Subcutaneous abdominal adipose tissue (tissue), 5 donors: Measurements from ENCODE around the gene RUNDC1.

Source experiments
- H3K27ac ChIP-seq: one replicate; pipeline ENCODE4 v1.7.0; 2013; ENCODE audit warnings: low read depth, mild to moderate bottlenecking, inconsistent platforms, low read length, moderate library complexity
- H3K27me3 ChIP-seq, 5 donors: one replicate each; pipeline ENCODE4 v1.7.0; 2013; ENCODE audit warnings: low read length in 5 of 5, inconsistent platforms in 1 of 5; ENCODE audit not compliant: control insufficient read depth in 5 of 5, insufficient read depth in 4 of 5
- H3K36me3 ChIP-seq, 5 donors: one replicate each; pipeline ENCODE4 v1.7.0; 2013; ENCODE audit warnings: low read length in 5 of 5; ENCODE audit not compliant: control insufficient read depth in 5 of 5, insufficient read depth in 5 of 5
- H3K4me1 ChIP-seq, 5 donors: one replicate each; pipeline ENCODE4 v1.7.0; 2013; ENCODE audit warnings: low read length in 5 of 5, mild to moderate bottlenecking in 3 of 5, moderate library complexity in 1 of 5; ENCODE audit not compliant: control insufficient read depth in 5 of 5, insufficient read depth in 5 of 5
- H3K4me3 ChIP-seq, 5 donors: one replicate each; pipeline ENCODE4 v1.7.0; 2013; ENCODE audit warnings: low read length in 5 of 5, low read depth in 1 of 5
- H3K9ac ChIP-seq, 5 donors: one replicate each; pipeline ENCODE4 v1.7.0; 2013; ENCODE audit warnings: low read length in 5 of 5, mild to moderate bottlenecking in 4 of 5, moderate library complexity in 3 of 5
- H3K9me3 ChIP-seq, 5 donors: one replicate each; pipeline ENCODE4 v1.7.0; 2013; ENCODE audit warnings: low read length in 5 of 5; ENCODE audit not compliant: control insufficient read depth in 5 of 5
- donor health status: healthy.
- donor health status: healthy.
- donor health status: healthy.
- donor health status: healthy.
- donor health status: healthy.

RUNDC1 gene

DNA sequence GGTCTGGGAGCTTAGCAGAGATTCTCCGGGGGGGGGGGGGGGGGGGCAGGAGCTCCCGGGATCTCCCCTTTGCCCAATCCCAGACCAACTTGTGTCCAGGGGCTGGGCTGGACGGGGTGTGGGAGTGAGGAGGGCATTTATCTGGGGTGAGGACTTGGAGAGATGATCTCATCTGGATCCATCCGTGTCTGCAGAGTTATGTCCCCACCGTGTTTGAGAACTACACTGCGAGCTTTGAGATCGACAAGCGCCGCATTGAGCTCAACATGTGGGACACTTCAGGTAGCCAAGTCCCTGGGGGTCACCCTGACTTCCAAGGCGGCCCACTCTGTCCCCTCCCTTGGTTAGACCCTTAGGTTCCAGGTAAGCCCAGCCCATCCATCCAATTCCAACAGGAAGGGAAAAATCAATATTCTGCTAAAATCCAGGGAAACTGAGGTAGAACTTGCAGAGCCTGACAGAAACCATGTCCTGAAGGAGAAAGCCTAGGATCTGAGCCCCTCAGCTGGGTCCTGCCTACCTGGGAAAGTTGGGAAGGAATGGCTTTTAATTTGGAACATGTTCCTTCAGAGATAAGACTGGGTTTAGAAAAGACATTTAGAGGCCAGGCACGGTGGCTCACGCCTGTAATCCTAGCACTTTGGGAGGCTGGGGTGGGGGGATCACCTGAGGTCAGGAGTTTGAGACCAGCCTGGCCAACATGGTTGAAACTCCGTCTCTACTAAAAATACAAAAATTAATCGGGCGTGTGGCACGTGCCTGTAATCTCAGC lies 45.6 kb downstream of the RUNDC1 start:
- Histone ChIP-seq H3K27ac (no peak overlapping the region), H3K9me3 (no peaks in the 10 kb centered on the region), H3K27me3 (no peaks in the 10 kb centered on the region), H3K4me3 (no peak overlapping the region), H3K4me1 (peaks cover 0 to 36% (median 27%) of the 10 kb centered on the region in 5 donors), H3K36me3 (no peaks in the 10 kb centered on the region), H3K9ac (no peak overlapping the region)

DNA sequence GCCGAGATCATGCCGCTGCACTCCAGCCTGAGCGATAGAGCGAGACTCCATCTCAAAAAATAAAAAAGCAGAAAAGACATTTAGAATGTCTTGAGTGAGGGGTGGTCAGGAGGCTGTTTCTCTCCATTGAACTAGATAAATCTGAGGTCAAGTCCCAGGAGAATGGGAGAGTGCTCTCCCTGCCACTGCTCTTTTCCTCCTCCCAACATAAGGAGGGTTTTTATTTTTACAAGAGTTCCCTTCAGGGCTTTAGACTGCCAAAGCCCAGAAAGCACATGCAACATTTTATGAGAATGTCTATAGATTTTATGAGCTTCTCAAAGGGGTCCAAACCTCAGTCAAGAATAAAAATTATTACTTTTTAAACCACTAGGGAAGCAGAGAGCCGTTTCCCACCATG lies 46.2 kb downstream of the RUNDC1 start:
- Histone ChIP-seq H3K36me3 (no peaks in the 10 kb centered on the region), H3K9ac (no peak overlapping the region), H3K27me3 (no peaks in the 10 kb centered on the region), H3K9me3 (no peaks in the 10 kb centered on the region), H3K4me3 (no peak overlapping the region), H3K4me1 (peaks cover 0 to 31% (median 25%) of the 10 kb centered on the region in 5 donors), H3K27ac (no peak overlapping the region)

DNA sequence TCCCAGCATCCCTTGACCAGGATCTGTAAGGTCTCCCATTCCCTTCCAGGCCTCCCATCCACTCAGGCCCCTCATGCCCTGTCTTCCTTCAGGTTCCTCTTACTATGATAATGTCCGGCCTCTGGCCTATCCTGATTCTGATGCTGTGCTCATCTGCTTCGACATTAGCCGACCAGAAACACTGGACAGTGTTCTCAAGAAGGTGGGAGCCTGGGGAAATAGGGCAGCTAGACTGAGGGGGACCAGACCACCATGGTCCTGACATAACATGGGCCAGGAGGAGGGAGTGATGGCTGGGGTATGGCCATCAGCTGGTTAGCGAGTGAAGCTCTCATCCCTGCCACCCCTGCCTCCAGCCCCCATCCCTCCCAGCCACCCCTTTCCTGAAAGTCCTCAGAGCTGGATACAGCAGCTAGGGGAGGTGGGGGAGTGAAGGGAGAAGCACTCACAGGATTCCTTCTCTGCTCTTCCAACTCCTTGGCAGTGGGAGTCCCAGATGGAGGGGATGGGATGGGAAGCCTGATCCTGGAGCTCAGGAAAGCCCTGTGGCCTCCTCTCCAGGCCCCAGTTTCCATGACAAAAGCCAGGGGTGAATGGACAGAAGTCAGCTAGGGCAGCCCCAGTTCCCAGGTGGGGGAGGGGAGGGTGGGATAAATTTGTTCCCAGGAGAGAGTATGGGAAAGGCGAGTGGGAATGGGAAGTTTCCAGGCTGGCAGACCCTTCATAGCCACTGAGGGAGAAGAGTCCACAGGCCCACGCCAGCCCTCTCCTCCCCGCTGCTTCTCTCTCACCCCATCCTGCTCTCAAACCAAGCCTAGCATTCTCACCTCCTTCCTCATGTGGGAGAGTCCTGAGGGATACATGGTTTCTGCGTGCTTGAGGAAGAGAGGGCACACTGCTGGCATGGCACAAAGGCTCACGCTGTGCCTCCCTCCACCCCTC lies 47.0 kb downstream of the RUNDC1 start:
- Histone ChIP-seq H3K27me3 (no peaks in the 10 kb centered on the region), H3K9ac (no peak overlapping the region), H3K36me3 (no peaks in the 10 kb centered on the region), H3K27ac (no peak overlapping the region), H3K9me3 (no peaks in the 10 kb centered on the region), H3K4me1 (peaks cover 0 to 30% (median 24%) of the 10 kb centered on the region in 5 donors), H3K4me3 (no peak overlapping the region)

DNA sequence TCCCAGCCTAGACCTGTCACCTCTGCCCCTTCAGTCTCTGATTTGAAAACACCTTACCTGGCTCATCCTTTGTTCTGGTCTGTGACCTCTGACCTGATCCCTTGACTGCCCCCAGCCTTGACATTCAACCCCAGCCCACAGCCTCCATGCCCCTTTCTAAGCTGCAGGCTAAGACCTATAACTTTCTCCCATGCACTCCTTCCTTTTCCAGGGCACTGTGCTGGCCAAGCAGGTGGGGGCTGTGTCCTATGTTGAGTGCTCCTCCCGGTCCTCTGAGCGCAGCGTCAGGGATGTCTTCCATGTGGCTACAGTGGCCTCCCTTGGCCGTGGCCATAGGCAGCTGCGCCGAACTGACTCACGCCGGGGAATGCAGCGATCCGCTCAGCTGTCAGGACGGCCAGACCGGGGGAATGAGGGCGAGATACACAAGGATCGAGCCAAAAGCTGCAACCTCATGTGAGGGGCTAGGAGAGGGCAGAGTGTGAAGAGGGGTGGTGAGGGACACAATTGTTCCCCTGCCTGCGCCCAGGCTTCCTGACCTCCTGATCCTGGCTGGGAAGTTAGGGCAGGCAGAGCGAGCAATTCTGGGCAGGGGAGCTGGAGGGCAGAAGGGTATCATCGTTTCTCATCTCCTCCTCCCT lies 48.0 kb downstream of the RUNDC1 start:
- no peaks in the 10 kb centered on the region for H3K36me3 ChIP-seq
- H3K9ac ChIP-seq: no peak overlapping the region
- H3K9me3 ChIP-seq: no peaks in the 10 kb centered on the region
- H3K27ac ChIP-seq: no peak overlapping the region
- no peaks in the 10 kb centered on the region for H3K27me3 ChIP-seq
- H3K4me3 ChIP-seq: no peak overlapping the region
- H3K4me1 ChIP-seq: peaks cover 0 to 26% (median 20%) of the 10 kb centered on the region in 5 donors

DNA sequence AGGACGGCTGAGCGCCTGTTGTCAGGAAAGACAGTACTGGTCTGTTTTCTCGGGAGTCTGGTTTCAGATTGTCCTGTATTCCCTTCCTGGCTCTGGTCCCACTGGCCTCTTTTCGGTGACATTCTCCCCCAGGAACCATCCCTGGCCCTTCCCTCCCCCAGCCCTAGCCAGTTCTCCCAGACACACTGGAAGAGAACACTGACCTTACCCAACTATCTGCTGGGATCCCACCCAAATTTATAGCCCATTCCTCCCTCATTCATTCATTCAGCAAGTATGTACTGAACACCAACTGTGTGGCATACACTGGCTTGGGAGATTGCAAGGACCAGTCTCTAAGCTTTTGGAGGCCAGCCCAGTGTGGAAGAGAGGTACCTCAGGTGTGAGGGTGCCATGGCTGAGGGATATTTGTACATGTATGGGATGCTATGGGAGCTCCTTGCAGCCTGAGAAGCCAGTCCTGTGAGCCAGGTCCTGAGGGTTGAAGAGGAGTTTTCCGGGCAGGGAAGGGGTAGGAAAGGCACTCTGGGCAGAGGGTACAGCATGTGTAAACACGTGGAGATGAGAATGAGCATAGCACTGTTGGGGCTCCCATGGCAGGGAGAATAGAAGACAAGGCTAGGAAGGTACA lies 49.9 kb downstream of the RUNDC1 start:
- Histone ChIP-seq H3K4me3 (no peak overlapping the region), H3K27me3 (no peaks in the 10 kb centered on the region), H3K4me1 (peaks cover 0 to 16% (median 9%) of the 10 kb centered on the region in 5 donors), H3K9ac (no peak overlapping the region), H3K27ac (no peak overlapping the region), H3K36me3 (no peaks in the 10 kb centered on the region), H3K9me3 (no peaks in the 10 kb centered on the region)

DNA sequence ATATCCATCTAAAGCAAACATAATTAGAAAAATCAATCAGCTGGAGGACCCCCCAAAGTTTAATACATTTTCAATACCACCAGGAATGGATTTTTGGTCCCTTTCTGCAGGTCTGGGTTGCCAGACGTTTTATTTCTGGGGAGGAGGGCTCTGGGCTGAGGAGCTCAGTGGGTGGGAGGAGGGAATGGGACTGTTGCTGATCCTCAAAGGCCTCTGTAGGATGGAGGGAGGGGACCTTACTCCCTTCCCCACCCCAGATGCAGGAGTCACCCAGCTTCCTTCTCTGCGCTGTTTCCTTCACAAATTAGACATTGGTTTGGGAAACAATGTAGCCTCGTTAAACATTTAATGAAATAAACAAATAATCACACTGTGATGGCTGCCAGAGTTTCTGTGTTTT lies 51.3 kb downstream of the RUNDC1 start:
- Histone ChIP-seq H3K27ac (no peak overlapping the region), H3K36me3 (no peaks in the 10 kb centered on the region), H3K9me3 (no peaks in the 10 kb centered on the region), H3K4me3 (no peak overlapping the region), H3K9ac (no peak overlapping the region), H3K27me3 (no peaks in the 10 kb centered on the region), H3K4me1 (peaks cover 0 to 13% (median 8%) of the 10 kb centered on the region in 5 donors)

DNA sequence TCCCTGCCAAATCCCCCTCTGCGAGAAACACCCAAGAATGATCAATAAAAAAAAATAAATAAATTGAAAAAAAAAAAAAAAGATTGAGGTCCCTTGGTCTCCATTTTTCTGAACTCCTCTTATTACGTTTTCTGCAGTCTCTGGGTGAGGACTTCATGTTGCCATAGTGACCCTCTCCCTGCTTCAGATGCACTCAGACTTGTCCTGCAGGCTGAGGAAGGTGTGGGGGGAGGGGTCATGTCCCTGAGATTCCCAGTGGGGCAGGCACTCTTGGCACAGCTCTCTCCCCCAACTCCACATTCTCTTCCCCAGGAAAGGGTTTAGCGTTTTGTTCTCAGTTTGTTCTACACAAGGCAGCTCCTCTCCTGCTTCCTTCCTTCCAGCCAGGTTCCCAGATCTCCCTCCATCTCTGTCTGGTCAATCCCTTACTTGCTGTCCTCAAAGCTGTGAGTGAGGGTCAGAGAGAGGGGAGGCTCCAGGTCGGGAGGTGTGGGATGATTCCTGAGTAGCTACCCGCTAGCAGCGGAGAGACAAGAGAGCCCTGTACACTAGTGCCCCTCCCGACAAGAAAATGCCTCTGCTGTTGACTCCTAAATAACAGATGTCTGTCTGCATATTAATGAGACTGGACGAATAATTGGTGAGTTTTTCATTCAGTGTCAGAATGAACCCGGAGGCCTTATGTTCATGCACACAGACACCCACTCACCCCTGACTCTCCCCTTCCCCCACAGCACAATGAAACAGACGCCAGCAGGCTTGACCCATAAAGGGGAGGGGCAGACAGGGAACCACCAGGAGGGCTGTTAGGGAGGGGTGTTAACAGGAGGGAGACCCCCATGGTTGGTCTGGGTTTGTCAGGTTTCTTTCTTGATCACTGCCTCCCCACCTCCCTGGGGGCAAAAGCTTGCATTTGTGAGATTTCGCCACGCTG lies 53.9 kb downstream of the RUNDC1 start:
- Histone ChIP-seq H3K27ac (no peak overlapping the region), H3K4me3 (no peak overlapping the region), H3K4me1 (peaks cover 0 to 11% (median 8%) of the 10 kb centered on the region in 5 donors), H3K27me3 (no peaks in the 10 kb centered on the region), H3K36me3 (no peaks in the 10 kb centered on the region), H3K9me3 (no peaks in the 10 kb centered on the region), H3K9ac (no peak overlapping the region)

DNA sequence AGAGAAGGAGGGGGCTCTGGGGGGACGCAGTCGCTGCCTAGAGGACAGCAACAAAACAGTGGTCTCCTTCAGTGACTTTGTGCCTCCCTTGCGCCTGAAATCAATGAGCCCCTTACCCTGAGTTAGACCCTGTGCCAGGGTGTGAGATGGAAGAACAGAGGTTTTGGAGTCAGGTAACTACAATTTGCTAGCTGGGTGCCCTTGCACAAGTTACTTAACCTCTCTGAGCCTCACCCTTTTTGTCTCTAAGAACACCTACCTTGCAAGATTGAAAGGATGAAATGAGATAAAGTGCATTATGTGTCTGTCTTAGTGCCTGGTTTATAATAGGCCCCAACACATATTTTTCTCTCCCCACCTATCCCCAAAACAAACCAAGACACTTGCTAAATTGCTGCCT lies 54.5 kb downstream of the RUNDC1 start:
- Histone ChIP-seq H3K4me3 (no peak overlapping the region), H3K36me3 (no peaks in the 10 kb centered on the region), H3K27me3 (no peaks in the 10 kb centered on the region), H3K4me1 (peaks cover 0 to 6% (median 4%) of the 10 kb centered on the region in 5 donors), H3K9ac (no peak overlapping the region), H3K9me3 (no peaks in the 10 kb centered on the region), H3K27ac (no peak overlapping the region)

DNA sequence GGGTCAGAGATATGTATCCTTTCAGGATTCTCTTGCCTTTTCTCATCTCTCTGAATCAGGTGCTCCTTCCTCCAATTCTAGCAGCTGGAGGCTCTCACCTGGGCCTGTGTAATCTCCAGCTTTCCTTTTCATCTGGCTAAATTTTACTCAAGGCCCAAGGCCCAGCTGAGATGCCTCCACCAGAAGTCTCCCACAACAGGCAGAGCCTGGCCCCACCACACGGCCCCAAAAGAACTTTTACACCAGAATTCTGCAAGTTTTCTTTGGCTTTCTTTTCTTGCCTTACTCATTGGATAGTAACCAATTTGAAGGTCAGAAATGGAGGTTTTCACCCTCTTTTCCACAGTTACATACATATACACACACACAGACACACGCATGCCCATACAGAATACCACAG lies 59.3 kb downstream of the RUNDC1 start:
- Histone ChIP-seq H3K4me3 (no peak overlapping the region), H3K27ac (no peak overlapping the region), H3K27me3 (no peaks in the 10 kb centered on the region), H3K9ac (no peak overlapping the region), H3K36me3 (no peaks in the 10 kb centered on the region), H3K9me3 (no peaks in the 10 kb centered on the region), H3K4me1 (no peaks in the 10 kb centered on the region)
